GM13977 (cell line): ENCODE results near the gene XRN2.

Experiments
- DNase-seq: peaks from one replicate; pipeline ENCODE4 v3.0.0; 2012; ENCODE audit warnings: low spot score
- in situ Hi-C: fragments of 300-500 bp; cut with MboI; formaldehyde crosslinking; loops from one replicate; pipeline ENCODE4 v1.12.0; 2022; ENCODE audit warnings: low sequenced_read_pairs, low pct_unique_long_range_greater_than_20kb, mixed read lengths, inconsistent platforms; ENCODE audit not compliant: unreplicated experiment
- TF ChIP-seq, protein P1 (sequence below): IDR thresholded peaks from 2 replicates; pipeline ENCODE4 v1.5.1; 2012; ENCODE audit warnings: mild to moderate bottlenecking, control low read depth; ENCODE audit not compliant: insufficient read depth; ENCODE audit errors: extremely low read depth, missing control alignments

XRN2 gene

GRCh38 chr20:21279706-21280521 lies 23.2 kb upstream of the XRN2 start:
- TF ChIP-seq, protein P1, sequence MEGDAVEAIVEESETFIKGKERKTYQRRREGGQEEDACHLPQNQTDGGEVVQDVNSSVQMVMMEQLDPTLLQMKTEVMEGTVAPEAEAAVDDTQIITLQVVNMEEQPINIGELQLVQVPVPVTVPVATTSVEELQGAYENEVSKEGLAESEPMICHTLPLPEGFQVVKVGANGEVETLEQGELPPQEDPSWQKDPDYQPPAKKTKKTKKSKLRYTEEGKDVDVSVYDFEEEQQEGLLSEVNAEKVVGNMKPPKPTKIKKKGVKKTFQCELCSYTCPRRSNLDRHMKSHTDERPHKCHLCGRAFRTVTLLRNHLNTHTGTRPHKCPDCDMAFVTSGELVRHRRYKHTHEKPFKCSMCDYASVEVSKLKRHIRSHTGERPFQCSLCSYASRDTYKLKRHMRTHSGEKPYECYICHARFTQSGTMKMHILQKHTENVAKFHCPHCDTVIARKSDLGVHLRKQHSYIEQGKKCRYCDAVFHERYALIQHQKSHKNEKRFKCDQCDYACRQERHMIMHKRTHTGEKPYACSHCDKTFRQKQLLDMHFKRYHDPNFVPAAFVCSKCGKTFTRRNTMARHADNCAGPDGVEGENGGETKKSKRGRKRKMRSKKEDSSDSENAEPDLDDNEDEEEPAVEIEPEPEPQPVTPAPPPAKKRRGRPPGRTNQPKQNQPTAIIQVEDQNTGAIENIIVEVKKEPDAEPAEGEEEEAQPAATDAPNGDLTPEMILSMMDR: no peak
- in situ Hi-C loops: no loop called here
- DNase-seq: no peak

- TF ChIP-seq, protein P1: no peak
- no peak for DNase-seq
Observed at GRCh38 chr20:21280522-21281016, 22.6 kb upstream of the XRN2 start.

DNA sequence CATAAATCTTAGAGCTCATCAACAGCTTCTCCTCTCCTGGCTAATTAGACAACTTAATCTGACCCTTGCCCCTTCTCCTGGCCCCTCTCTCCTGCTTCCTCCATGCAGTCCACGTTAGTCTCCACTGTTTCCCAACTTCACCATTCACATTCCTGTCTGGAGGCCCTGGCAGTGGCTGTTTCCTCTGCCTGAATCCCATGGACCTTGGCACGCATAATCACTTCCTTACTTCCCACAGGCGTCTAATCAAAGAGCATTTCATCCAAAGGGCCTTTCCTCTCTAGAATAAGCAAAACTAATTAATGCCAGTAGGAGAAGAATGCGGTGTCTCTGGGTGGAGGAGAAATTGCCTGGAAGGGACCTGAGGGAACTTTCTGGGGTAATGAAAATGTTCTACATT lies 16.4 kb upstream of the XRN2 start:
- in situ Hi-C loops: no loop called here
- DNase-seq: no peak
- TF ChIP-seq, protein P1: no peak

More at GRCh38 chr20:21280522-21281016, 22.6 kb upstream of the XRN2 start:
- in situ Hi-C loops: no loop called here

DNA sequence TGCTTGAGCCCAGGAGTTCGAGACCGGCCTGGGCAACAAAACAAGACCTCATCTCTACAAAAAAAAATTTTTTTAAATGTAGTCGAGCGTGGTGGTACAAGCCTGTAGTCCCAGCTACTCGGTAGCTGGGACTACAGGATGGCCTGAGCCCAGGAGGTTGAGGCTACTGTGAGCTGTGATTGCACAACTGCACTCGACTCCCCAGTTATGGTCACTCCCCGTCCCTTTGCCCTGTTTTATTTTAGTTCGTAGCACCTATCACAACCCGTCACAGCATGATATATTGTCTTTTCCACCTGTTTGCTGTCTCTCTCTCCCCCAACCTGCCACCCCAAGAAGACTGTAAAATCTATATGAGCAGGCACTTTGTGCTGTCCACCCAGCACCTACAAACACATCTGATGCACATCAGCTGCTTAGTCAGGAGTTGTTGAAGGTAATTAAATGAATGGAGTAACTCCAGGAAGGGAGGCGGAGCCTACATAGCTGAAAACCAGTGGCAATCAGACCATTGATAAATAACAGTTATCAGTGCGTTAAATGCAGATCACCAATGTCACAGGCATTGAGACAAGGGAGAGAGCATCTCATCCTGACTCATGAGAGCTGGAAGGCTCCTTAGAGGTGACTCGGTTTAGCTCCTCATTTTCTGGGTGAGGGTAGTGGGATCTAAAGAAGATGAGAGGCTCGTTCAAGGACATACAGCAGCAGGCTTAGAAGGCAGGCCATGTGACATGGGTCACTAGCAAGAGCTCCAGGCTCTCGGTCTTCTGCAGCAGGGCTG lies 14.4 kb upstream of the XRN2 start:
- TF ChIP-seq, protein P1: no peak
- in situ Hi-C loops: no loop called here
- no peak for DNase-seq

GRCh38 chr20:21289651-21290050 lies 13.5 kb upstream of the XRN2 start:
- in situ Hi-C loops: no loop called here
- no peak for DNase-seq

DNA sequence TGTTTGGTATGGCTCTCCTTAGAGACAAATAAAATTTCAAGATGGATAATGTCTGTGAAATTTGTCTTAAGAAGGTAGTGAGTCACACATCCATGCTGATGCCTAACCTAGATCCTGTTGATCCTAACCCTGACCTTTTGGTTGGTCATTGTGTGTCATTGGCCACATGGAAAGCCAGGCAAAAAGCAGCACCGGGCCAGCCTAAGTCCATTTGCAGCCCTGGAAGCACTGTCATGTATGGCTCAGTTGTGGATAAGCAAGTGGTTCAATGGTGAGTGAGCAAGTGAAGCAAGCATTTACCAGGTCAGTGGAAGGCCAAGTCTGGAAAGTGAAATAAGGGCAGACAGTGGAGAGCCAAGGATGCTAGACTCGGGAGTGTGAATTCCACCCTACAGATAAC lies 12.1 kb upstream of the XRN2 start:
- in situ Hi-C loops: no loop called here
- no peak for DNase-seq
- TF ChIP-seq, protein P1: no peak

More at GRCh38 chr20:21289651-21290050, 13.5 kb upstream of the XRN2 start:
- TF ChIP-seq, protein P1: no peak
